LNCaP clone FGC (cell line): Measurements from ENCODE around the gene APLF.
"Not testable (repeated sequence)": the region's sequence is repeated elsewhere in the genome, so short reads cannot be mapped to it uniquely, and the experiment has no call there.

Experiments
- DNase-seq: peaks from one replicate; pipeline ENCODE4 v3.0.0-alpha.2; 2011; ENCODE audit warnings: low read depth
- H3K4me3 ChIP-seq: 2 replicates; pipeline ENCODE4 v1.5.1; 2011; ENCODE audit warnings: mild to moderate bottlenecking, low read depth, low read length, control low read depth
- CTCF ChIP-seq: IDR thresholded peaks from 2 replicates; pipeline ENCODE4 v1.5.1; 2012; ENCODE audit warnings: mild to moderate bottlenecking; ENCODE audit not compliant: control insufficient read depth, insufficient read depth; ENCODE audit errors: extremely low read depth

Gene APLF

GRCh38 chr2:68589963-68590362 lies 122.6 kb downstream of the APLF start:
- no peak for DNase-seq
- no peak for TF ChIP-seq CTCF
- no peak overlapping the region for H3K4me3 ChIP-seq

GRCh38 chr2:68590702-68591101 lies 123.3 kb downstream of the APLF start:
- H3K4me3 ChIP-seq = no peak overlapping the region
- no peak for TF ChIP-seq CTCF
- no peak for DNase-seq

GRCh38 chr2:68591225-68591624 lies 123.8 kb downstream of the APLF start:
- no peak for TF ChIP-seq CTCF
- DNase-seq = no peak
- H3K4me3 ChIP-seq = no peak overlapping the region

- no peak for TF ChIP-seq CTCF
- DNase-seq = no peak
- no peak overlapping the region for H3K4me3 ChIP-seq
Observed at GRCh38 chr2:68594041-68594440, 126.7 kb downstream of the APLF start.

GRCh38 chr2:68594674-68595492 lies 127.5 kb downstream of the APLF start:
- no peak overlapping the region for H3K4me3 ChIP-seq
- DNase-seq = no peak
- peak; percentile 62 for TF ChIP-seq CTCF

GRCh38 chr2:68595493-68595785 lies 128.1 kb downstream of the APLF start:
- not testable (repeated sequence) for DNase-seq, H3K4me3 ChIP-seq

GRCh38 chr2:68600495-68600894 lies 133.1 kb downstream of the APLF start:
- DNase-seq, H3K4me3 ChIP-seq: not testable (repeated sequence)

- TF ChIP-seq CTCF = no peak
- no peak overlapping the region for H3K4me3 ChIP-seq
- no peak for DNase-seq
Observed at GRCh38 chr2:68603059-68603458, 135.7 kb downstream of the APLF start.
